Testis (tissue), 2 donors: ENCODE data around the gene ADNP.

ENCODE experiments used
- POLR2A ChIP-seq: fragments of 450-650 bp; IDR thresholded peaks from one replicate; pipeline ENCODE4 v1.6.1; 2017; ENCODE audit warnings: antibody characterized with exemption, mild to moderate bottlenecking, moderate library complexity
- TF ChIP-seq, protein P1 (sequence below), 3 experiments: fragments of 450-650 bp in 2 of 3; fragments of 200-600 bp in 1 of 3; sonication (generic) in 1 of 3; IDR thresholded peaks; one replicate each; pipeline ENCODE4 v1.5.1; 2016 to 2019; ENCODE audit warnings: antibody characterized with exemption in 3 of 3, mild to moderate bottlenecking in 2 of 3, moderate library complexity in 1 of 3

DNA sequence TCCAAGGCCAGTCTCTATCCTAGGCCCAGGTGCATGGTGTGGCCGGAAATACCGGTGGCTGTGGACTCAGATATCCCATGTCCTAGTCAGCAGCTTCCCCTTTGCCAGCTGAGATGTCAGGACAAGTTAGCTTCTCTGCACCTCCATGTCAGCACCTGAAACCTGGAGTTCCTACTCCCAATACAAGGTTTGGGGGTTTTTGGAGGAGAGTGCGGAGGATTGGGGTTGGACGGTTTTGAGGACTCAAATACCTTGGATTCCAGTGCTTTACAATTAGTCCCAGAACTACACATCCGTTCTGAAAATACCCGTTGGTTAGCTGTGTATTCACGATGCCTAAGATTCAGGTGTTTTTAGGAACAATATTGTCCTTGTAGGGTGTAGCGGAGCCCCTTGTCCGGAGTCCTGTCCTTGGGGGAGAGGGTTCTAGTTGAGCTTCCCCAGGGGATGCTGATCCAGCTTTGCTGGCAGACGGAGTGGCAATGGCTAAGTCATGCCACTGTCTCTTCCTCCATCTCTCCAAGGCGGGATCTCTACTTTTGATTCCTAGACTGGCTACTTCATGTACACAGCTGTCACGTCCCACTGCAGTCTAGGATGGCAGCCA is 45.0 kb downstream of the ADNP start:
- TF ChIP-seq POLR2A, result no peak
- TF ChIP-seq, protein P1, sequence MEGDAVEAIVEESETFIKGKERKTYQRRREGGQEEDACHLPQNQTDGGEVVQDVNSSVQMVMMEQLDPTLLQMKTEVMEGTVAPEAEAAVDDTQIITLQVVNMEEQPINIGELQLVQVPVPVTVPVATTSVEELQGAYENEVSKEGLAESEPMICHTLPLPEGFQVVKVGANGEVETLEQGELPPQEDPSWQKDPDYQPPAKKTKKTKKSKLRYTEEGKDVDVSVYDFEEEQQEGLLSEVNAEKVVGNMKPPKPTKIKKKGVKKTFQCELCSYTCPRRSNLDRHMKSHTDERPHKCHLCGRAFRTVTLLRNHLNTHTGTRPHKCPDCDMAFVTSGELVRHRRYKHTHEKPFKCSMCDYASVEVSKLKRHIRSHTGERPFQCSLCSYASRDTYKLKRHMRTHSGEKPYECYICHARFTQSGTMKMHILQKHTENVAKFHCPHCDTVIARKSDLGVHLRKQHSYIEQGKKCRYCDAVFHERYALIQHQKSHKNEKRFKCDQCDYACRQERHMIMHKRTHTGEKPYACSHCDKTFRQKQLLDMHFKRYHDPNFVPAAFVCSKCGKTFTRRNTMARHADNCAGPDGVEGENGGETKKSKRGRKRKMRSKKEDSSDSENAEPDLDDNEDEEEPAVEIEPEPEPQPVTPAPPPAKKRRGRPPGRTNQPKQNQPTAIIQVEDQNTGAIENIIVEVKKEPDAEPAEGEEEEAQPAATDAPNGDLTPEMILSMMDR (IDR thresholded peaks at IDR 0.05), result no peak
